Activated naive CD8-positive, alpha-beta T cell treated with anti-CD3 and anti-CD28 coated beads for 36 hours (primary cell): ENCODE data around the gene WIPF1. TPM values are rescaled to one million over a fixed set of nuclear protein-coding genes. Genes with fewer than 3 reads are reported as not detected.
A peak's percentile ranks its signal among the peaks of the same experiment; 100 is the strongest.

ENCODE experiments used
- DNase-seq: peaks from one replicate; pipeline ENCODE4 v3.0.0; 2021
- H3K27ac Mint-ChIP-seq: one replicate; pipeline ENCODE4 v1.8.0; 2022; ENCODE audit warnings: mild to moderate bottlenecking, moderate library complexity, mixed read lengths
- H3K27me3 Mint-ChIP-seq: one replicate; pipeline ENCODE4 v1.8.0; 2022; ENCODE audit warnings: mild to moderate bottlenecking, mixed read lengths
- H3K36me3 Mint-ChIP-seq: one replicate; pipeline ENCODE4 v1.8.0; 2021; ENCODE audit warnings: mild to moderate bottlenecking, mixed read lengths
- H3K4me1 Mint-ChIP-seq: one replicate; pipeline ENCODE4 v1.8.0; 2021; ENCODE audit warnings: mixed read lengths
- H3K4me3 Mint-ChIP-seq: one replicate; pipeline ENCODE4 v1.8.0; 2022; ENCODE audit warnings: mild to moderate bottlenecking, moderate library complexity, mixed read lengths
- H3K9me3 Mint-ChIP-seq: one replicate; pipeline ENCODE4 v1.8.0; 2022; ENCODE audit warnings: mixed read lengths
- total RNA-seq, 2 experiments: library from RNA; stranded (reverse); gene quantifications; one replicate each; pipeline ENCODE4 v1.2.3, GENCODE V29; 2021

Gene WIPF1
- total RNA-seq, 2 experiments from 2014 or later, result 384 to 391 TPM

- DNase-seq, result no peak
- Mint-ChIP-seq H3K36me3 (peaks cover 75% of the 10 kb centered on the region), H3K27ac (peak overlapping the region; percentile 99), H3K9me3 (peaks cover 5% of the 10 kb centered on the region), H3K4me1 (peaks cover 52% of the 10 kb centered on the region), H3K4me3 (peak overlapping the region; percentile 86), H3K27me3 (no peaks in the 10 kb centered on the region)
Measured at GRCh38 chr2:174595116-174595809, 2.3 kb downstream of the WIPF1 start.

GRCh38 chr2:174594456-174594855 lies 3.1 kb downstream of the WIPF1 start:
- H3K27ac Mint-ChIP-seq, result peak overlapping the region; percentile 99
- peak overlapping the region; percentile 86 for H3K4me3 Mint-ChIP-seq
- H3K4me1 Mint-ChIP-seq, result peaks cover 50% of the 10 kb centered on the region
- H3K9me3 Mint-ChIP-seq, result no peaks in the 10 kb centered on the region
- no peaks in the 10 kb centered on the region for H3K27me3 Mint-ChIP-seq
- H3K36me3 Mint-ChIP-seq, result peaks cover 73% of the 10 kb centered on the region
- no peak for DNase-seq

- peak overlapping the region; percentile 86 for H3K4me3 Mint-ChIP-seq
- DNase-seq, result peak; percentile 71
- H3K27ac Mint-ChIP-seq, result peak overlapping the region; percentile 99
- no peaks in the 10 kb centered on the region for H3K27me3 Mint-ChIP-seq
- H3K36me3 Mint-ChIP-seq, result peaks cover 72% of the 10 kb centered on the region
- peaks cover 51% of the 10 kb centered on the region for H3K4me1 Mint-ChIP-seq
- H3K9me3 Mint-ChIP-seq, result no peaks in the 10 kb centered on the region
Measured at GRCh38 chr2:174593574-174594203, 3.9 kb downstream of the WIPF1 start.

- Mint-ChIP-seq H3K4me1 (peaks cover 53% of the 10 kb centered on the region), H3K27ac (peak overlapping the region; percentile 99), H3K36me3 (peaks cover 76% of the 10 kb centered on the region), H3K27me3 (no peaks in the 10 kb centered on the region), H3K4me3 (peak overlapping the region; percentile 86), H3K9me3 (no peaks in the 10 kb centered on the region)
- DNase-seq, result no peak
Measured at GRCh38 chr2:174593041-174593440, 4.6 kb downstream of the WIPF1 start.

GRCh38 chr2:174591740-174592139 lies 5.9 kb downstream of the WIPF1 start:
- no peak for DNase-seq
- H3K4me1 Mint-ChIP-seq, result peaks cover 58% of the 10 kb centered on the region
- H3K27ac Mint-ChIP-seq, result peak overlapping the region; percentile 91
- H3K36me3 Mint-ChIP-seq, result peaks cover 73% of the 10 kb centered on the region
- no peaks in the 10 kb centered on the region for H3K27me3 Mint-ChIP-seq
- no peaks in the 10 kb centered on the region for H3K9me3 Mint-ChIP-seq
- peak overlapping the region; percentile 55 for H3K4me3 Mint-ChIP-seq

GRCh38 chr2:174590928-174591648 lies 6.5 kb downstream of the WIPF1 start:
- H3K4me1 Mint-ChIP-seq, result peaks cover 63% of the 10 kb centered on the region
- peaks cover 67% of the 10 kb centered on the region for H3K36me3 Mint-ChIP-seq
- H3K4me3 Mint-ChIP-seq, result peak overlapping the region; percentile 55
- H3K9me3 Mint-ChIP-seq, result no peaks in the 10 kb centered on the region
- peak overlapping the region; percentile 91 for H3K27ac Mint-ChIP-seq
- no peaks in the 10 kb centered on the region for H3K27me3 Mint-ChIP-seq
- no peak for DNase-seq

GRCh38 chr2:174590346-174590745 lies 7.3 kb downstream of the WIPF1 start:
- Mint-ChIP-seq H3K9me3 (no peaks in the 10 kb centered on the region), H3K4me3 (peak overlapping the region; percentile 23), H3K27me3 (no peaks in the 10 kb centered on the region), H3K36me3 (peaks cover 67% of the 10 kb centered on the region), H3K4me1 (peaks cover 71% of the 10 kb centered on the region), H3K27ac (peak overlapping the region; percentile 91)
- DNase-seq, result no peak

GRCh38 chr2:174589334-174589733 lies 8.3 kb downstream of the WIPF1 start:
- H3K27ac Mint-ChIP-seq, result peak overlapping the region; percentile 91
- H3K9me3 Mint-ChIP-seq, result no peaks in the 10 kb centered on the region
- DNase-seq, result no peak
- H3K4me3 Mint-ChIP-seq, result peak overlapping the region; percentile 59
- peaks cover 75% of the 10 kb centered on the region for H3K4me1 Mint-ChIP-seq
- peaks cover 66% of the 10 kb centered on the region for H3K36me3 Mint-ChIP-seq
- no peaks in the 10 kb centered on the region for H3K27me3 Mint-ChIP-seq

- H3K27ac Mint-ChIP-seq, result peak overlapping the region; percentile 91
Measured at GRCh38 chr2:174588463-174588862, 9.1 kb downstream of the WIPF1 start.

GRCh38 chr2:174587579-174587978 lies 10.0 kb downstream of the WIPF1 start:
- peaks cover 66% of the 10 kb centered on the region for H3K36me3 Mint-ChIP-seq
- H3K4me3 Mint-ChIP-seq, result no peak overlapping the region
- no peaks in the 10 kb centered on the region for H3K9me3 Mint-ChIP-seq
- H3K27me3 Mint-ChIP-seq, result no peaks in the 10 kb centered on the region
- no peak for DNase-seq
- H3K4me1 Mint-ChIP-seq, result peaks cover 80% of the 10 kb centered on the region
- H3K27ac Mint-ChIP-seq, result peak overlapping the region; percentile 91

More at GRCh38 chr2:174588463-174588862, 9.1 kb downstream of the WIPF1 start:
- Mint-ChIP-seq H3K27me3 (no peaks in the 10 kb centered on the region), H3K36me3 (peaks cover 63% of the 10 kb centered on the region), H3K4me1 (peaks cover 79% of the 10 kb centered on the region), H3K4me3 (no peak overlapping the region), H3K9me3 (no peaks in the 10 kb centered on the region)
- no peak for DNase-seq

GRCh38 chr2:174586418-174587295 lies 10.9 kb downstream of the WIPF1 start:
- Mint-ChIP-seq H3K27ac (peak overlapping the region; percentile 91), H3K27me3 (no peaks in the 10 kb centered on the region), H3K4me1 (peaks cover 84% of the 10 kb centered on the region), H3K4me3 (peak overlapping the region; percentile 11), H3K9me3 (no peaks in the 10 kb centered on the region), H3K36me3 (peaks cover 66% of the 10 kb centered on the region)
- DNase-seq, result no peak

GRCh38 chr2:174585657-174586252 lies 11.8 kb downstream of the WIPF1 start:
- peaks cover 62% of the 10 kb centered on the region for H3K36me3 Mint-ChIP-seq
- H3K9me3 Mint-ChIP-seq, result no peaks in the 10 kb centered on the region
- no peak for DNase-seq
- no peaks in the 10 kb centered on the region for H3K27me3 Mint-ChIP-seq
- H3K27ac Mint-ChIP-seq, result peak overlapping the region; percentile 70
- H3K4me3 Mint-ChIP-seq, result no peak overlapping the region
- peaks cover 83% of the 10 kb centered on the region for H3K4me1 Mint-ChIP-seq

GRCh38 chr2:174585146-174585545 lies 12.5 kb downstream of the WIPF1 start:
- Mint-ChIP-seq H3K4me1 (peaks cover 84% of the 10 kb centered on the region), H3K9me3 (no peaks in the 10 kb centered on the region), H3K27me3 (no peaks in the 10 kb centered on the region), H3K27ac (peak overlapping the region; percentile 54), H3K4me3 (no peak overlapping the region), H3K36me3 (peaks cover 60% of the 10 kb centered on the region)
- no peak for DNase-seq

GRCh38 chr2:174581491-174581890 lies 16.1 kb downstream of the WIPF1 start:
- peaks cover 74% of the 10 kb centered on the region for H3K4me1 Mint-ChIP-seq
- no peaks in the 10 kb centered on the region for H3K27me3 Mint-ChIP-seq
- DNase-seq, result no peak
- H3K27ac Mint-ChIP-seq, result peak overlapping the region; percentile 82
- H3K9me3 Mint-ChIP-seq, result no peaks in the 10 kb centered on the region
- peaks cover 50% of the 10 kb centered on the region for H3K36me3 Mint-ChIP-seq
- no peak overlapping the region for H3K4me3 Mint-ChIP-seq
